Panc1 (cell line): ENCODE data around the gene NUP43.

ENCODE experiments used
- CTCF ChIP-seq: fragments of 450-650 bp; IDR thresholded peaks from 2 replicates; pipeline ENCODE4 v1.5.1; 2017; ENCODE audit warnings: mild to moderate bottlenecking
- REST ChIP-seq, 2 experiments: IDR thresholded peaks; 2 replicates each; pipeline ENCODE4 v1.6.1; 2011 to 2012; ENCODE audit warnings: low read depth in 2 of 2, control low read depth in 1 of 2, low read length in 1 of 2, mild to moderate bottlenecking in 1 of 2, moderate library complexity in 1 of 2; ENCODE audit not compliant: insufficient read depth in 1 of 2
- SIN3A ChIP-seq: IDR thresholded peaks from 2 replicates; pipeline ENCODE4 v1.6.1; 2012; ENCODE audit warnings: low read depth, mild to moderate bottlenecking, low read length, moderate library complexity, borderline replicate concordance; ENCODE audit not compliant: insufficient read depth
- TCF7L2 ChIP-seq: IDR thresholded peaks from 2 replicates; pipeline ENCODE4 v1.6.1; 2011; ENCODE audit warnings: mild to moderate bottlenecking, low read depth, low read length, inconsistent platforms

GRCh38 chr6:149761438-149761837, 15.1 kb upstream of the NUP43 start:
- TF ChIP-seq TCF7L2, result no peak
- TF ChIP-seq CTCF, result no peak
- no peak for TF ChIP-seq SIN3A
- no peak for TF ChIP-seq REST (IDR thresholded peaks at IDR 0.05; ENCODE audit: insufficient read depth in 1 of 2, low read depth in 2 of 2, low read length in 1 of 2)
